Osteoblast (primary cell): ENCODE results near the gene STK11. TPM values are rescaled to one million over a fixed set of nuclear protein-coding genes. Genes with fewer than 3 reads are reported as not detected.

ENCODE experiments used
- DNase-seq: peaks from one replicate; pipeline ENCODE4 v3.0.0; 2011; ENCODE audit warnings: low spot score, mixed read lengths; ENCODE audit not compliant: insufficient read length; ENCODE audit errors: missing footprints
- H2AFZ ChIP-seq: 2 replicates; pipeline ENCODE4 v1.6.0; 2011; ENCODE audit warnings: mild to moderate bottlenecking, low read length
- H3K27ac ChIP-seq: 2 replicates; pipeline ENCODE4 v1.5.1; 2011; ENCODE audit warnings: mild to moderate bottlenecking, low read depth, low read length, moderate library complexity
- H3K27me3 ChIP-seq: 2 replicates; pipeline ENCODE4 v1.6.0; 2012; ENCODE audit warnings: mild to moderate bottlenecking, control low read depth, inconsistent platforms, low read length, moderate library complexity; ENCODE audit not compliant: insufficient read depth
- H3K36me3 ChIP-seq: 2 replicates; pipeline ENCODE4 v1.5.1; 2011; ENCODE audit warnings: mild to moderate bottlenecking, low read length, control low read depth, moderate library complexity; ENCODE audit not compliant: insufficient read depth
- H3K4me1 ChIP-seq: 2 replicates; pipeline ENCODE4 v1.5.1; 2011; ENCODE audit warnings: mild to moderate bottlenecking, low read length, control low read depth, moderate library complexity; ENCODE audit not compliant: insufficient read depth
- H3K4me2 ChIP-seq: 2 replicates; pipeline ENCODE4 v1.6.0; 2011; ENCODE audit warnings: mild to moderate bottlenecking, low read length; ENCODE audit not compliant: insufficient read depth
- H3K4me3 ChIP-seq: fragments of 200-600 bp; sonication (generic); 3 replicates; pipeline ENCODE4 v1.5.1; 2012; ENCODE audit warnings: mild to moderate bottlenecking, low read length, inconsistent platforms; ENCODE audit not compliant: insufficient read depth
- H3K79me2 ChIP-seq: 2 replicates; pipeline ENCODE4 v1.6.0; 2012; ENCODE audit warnings: mild to moderate bottlenecking, low read length, control low read depth, inconsistent platforms; ENCODE audit not compliant: insufficient read depth
- H3K9me3 ChIP-seq: 2 replicates; pipeline ENCODE4 v1.5.1; 2011; ENCODE audit warnings: low read depth, low read length, control low read depth
- H4K20me1 ChIP-seq: 2 replicates; pipeline ENCODE4 v1.6.0; 2012; ENCODE audit warnings: mild to moderate bottlenecking, low read length, control low read depth; ENCODE audit not compliant: insufficient read depth
- CTCF ChIP-seq: IDR thresholded peaks from 2 replicates; pipeline ENCODE4 v1.5.1; 2011; ENCODE audit warnings: mild to moderate bottlenecking, low read depth, low read length, moderate library complexity; ENCODE audit errors: extremely low read depth
- total RNA-seq: library from RNA; depleted of rRNA; stranded (reverse); fragments of >200 nt; gene quantifications from 2 replicates; pipeline ENCODE4 v1.2.3, GENCODE V29; 2012

Gene STK11
- total RNA-seq, 1 donor: 100 TPM

- peak overlapping the region; percentile 88 for H3K4me2 ChIP-seq
- H3K9me3 ChIP-seq: no peaks in the 10 kb centered on the region
- no peak for TF ChIP-seq CTCF
Measured at GRCh38 chr19:1236576-1236975, 31.0 kb downstream of the STK11 start.

GRCh38 chr19:1237027-1237659 is 31.6 kb downstream of the STK11 start:
- Histone ChIP-seq H3K4me1 (peaks cover 17% of the 10 kb centered on the region), H4K20me1 (peaks cover 21% of the 10 kb centered on the region), H3K36me3 (peaks cover 14% of the 10 kb centered on the region), H3K79me2 (peaks cover 25% of the 10 kb centered on the region), H2AFZ (peak overlapping the region; percentile 65), H3K27ac (peak overlapping the region; percentile 53), H3K4me3 (peak overlapping the region; percentile 84), H3K4me2 (peak overlapping the region; percentile 88), H3K9me3 (no peaks in the 10 kb centered on the region), H3K27me3 (no peaks in the 10 kb centered on the region)
- TF ChIP-seq CTCF: no peak
- DNase-seq: peak; percentile 98

More at GRCh38 chr19:1236576-1236975, 31.0 kb downstream of the STK11 start:
- Histone ChIP-seq H2AFZ (no peak overlapping the region), H4K20me1 (peaks cover 21% of the 10 kb centered on the region), H3K4me1 (peaks cover 16% of the 10 kb centered on the region), H3K79me2 (peaks cover 19% of the 10 kb centered on the region), H3K27me3 (no peaks in the 10 kb centered on the region), H3K4me3 (peak overlapping the region; percentile 84), H3K36me3 (peaks cover 14% of the 10 kb centered on the region), H3K27ac (no peak overlapping the region)
- peak; percentile 92 for DNase-seq

GRCh38 chr19:1237754-1238368 is 32.3 kb downstream of the STK11 start, which contains the start of gene CBARP:
Gene CBARP (minus strand): TSS chr19:1238005. CDS start chr19:1236100, 1,905 bp downstream.
- peak within 1 kb of the TSS; percentile 65 for H2AFZ ChIP-seq
- TF ChIP-seq CTCF: no peak
- DNase-seq: peak; percentile 97
- peak within 1 kb of the TSS; percentile 84 for H3K4me3 ChIP-seq
- peaks cover 22% of the 10 kb centered on the region for H3K4me1 ChIP-seq
- H3K27me3 ChIP-seq: no peaks in the 10 kb centered on the region
- peaks cover 30% of the 10 kb centered on the region for H3K79me2 ChIP-seq
- H4K20me1 ChIP-seq: peaks cover 21% of the 10 kb centered on the region
- peaks cover 14% of the 10 kb centered on the region for H3K36me3 ChIP-seq
- H3K4me2 ChIP-seq: peak within 1 kb of the TSS; percentile 88
- H3K27ac ChIP-seq: peak within 1 kb of the TSS; percentile 53
- no peaks in the 10 kb centered on the region for H3K9me3 ChIP-seq
